ENCODE data around the gene ADCY5.

ADCY5 gene

DNA sequence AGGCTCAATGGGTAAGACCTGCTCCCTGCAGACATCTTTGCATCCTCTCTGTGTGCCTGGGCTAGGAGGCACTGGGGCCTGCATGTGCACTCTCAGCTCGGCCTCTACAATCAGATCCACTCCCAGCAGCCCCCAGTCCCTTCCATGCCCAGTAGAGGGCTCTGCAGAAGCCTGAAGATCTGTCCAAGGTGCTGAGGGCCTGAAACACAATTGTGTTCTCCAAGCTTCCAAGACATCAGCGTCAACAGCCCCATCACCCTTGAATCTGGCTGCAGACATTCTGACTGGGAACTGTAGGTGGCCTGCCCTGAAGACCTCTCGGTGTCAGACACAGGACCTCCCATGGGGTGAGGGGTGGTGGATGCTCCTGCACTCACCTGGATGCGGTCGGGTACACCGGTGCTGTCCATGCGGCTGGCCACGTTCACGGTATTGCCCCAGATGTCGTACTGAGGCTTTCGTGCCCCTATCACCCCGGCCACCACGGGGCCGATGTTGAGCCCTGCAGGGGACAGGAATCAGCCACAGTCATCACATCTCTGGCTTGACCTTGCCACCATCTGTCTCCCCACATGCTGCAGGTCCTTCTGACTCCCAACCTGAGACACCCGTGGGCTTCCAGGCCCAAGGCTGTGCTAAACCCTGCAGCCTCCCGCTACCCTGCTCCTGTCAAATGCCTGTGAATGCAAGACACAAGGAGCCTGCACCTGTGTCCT lies 162.4 kb downstream of the ADCY5 start:
- peak; percentile 29 for DNase-seq (ENCODE audit: low read depth)

DNA sequence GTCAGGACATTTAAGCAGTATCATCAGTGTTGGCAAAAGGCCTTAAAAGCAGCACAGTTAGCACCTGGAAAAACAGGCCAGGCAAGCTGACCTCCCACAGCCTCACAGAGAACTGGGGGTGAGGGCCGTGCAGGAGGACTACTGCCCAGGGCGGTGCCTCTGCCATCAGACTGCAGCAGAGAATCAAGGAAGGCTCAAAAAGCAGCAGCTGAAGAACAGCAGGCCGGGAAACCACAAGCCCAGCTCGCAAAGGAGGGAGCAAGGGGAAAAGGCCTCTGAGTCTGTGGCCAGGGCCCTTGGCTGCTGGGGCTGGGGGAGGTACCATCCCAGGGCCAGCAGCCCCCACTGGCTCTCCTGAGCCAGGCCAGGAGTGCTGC lies 163.0 kb downstream of the ADCY5 start:
- DNase-seq (ENCODE audit: low read depth), result no peak

DNA sequence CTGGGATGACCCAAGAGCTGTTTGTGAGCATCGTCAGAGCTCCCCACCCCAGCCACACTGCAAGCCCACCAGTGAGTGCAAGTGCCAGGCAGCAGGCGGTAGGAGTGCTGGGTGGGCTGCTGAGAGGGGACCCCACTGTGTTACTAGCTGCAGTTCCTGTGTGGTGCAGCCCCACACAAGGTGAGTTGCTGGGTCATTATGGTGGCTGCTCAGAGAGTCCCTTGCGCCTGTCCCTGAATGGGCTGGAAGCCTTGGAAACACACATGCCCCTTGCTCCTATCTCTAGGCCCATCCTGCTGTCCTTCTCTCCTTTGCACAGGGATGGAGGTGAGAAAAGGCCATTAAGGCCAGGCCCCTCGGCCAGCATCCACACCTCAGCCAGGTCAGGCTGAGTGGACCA lies 163.4 kb downstream of the ADCY5 start:
- DNase-seq (ENCODE audit: low read depth), result no peak

DNA sequence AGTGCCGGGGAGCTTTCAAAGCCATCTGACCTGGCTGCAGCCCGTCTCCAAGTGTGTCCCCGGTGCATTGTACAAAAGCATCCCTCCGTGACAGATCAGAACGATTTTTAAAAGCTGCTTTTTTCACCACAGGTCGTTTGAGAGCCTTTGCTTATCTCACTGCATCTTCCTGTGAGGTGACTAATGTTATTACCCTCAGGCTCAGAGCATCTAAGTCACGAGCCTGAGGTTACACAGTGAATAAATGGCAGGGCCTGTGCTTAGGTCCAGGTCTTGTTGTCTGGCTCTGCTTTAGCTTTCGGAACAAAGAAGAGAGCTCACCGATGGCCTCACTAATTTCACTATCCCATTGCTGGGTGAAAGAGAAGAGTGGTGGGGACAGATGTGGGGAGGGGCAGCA lies 163.8 kb downstream of the ADCY5 start:
- no peak for DNase-seq (ENCODE audit: low read depth)

DNA sequence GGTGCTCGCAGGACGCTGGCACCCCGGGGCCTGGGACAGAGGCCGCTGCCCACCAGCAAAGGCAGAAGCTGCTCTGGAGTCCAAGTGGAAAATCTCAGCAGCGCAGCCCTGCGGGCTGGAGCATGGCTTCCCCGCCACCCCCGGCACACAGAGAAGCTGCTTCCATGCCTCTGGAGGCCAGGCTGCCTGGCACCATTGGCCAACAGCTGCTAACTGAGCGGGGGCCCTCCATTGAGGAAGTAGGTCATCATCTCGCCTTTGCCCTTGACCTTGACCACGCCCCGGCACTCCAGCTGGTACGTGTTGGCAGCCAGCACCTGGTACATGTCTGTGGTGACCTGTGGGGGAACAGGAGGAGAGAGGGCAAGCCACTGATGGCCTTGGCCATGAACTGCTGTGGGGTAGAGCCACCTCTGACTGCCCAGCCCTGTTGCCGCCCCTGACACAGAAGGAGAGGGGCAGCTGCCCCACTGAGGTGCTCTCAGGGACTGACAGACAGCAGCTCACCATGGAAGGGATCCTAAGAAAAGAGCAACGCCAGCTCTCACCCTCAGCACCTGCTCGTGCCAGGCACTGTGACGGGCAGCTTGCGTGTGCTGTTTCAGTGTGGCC lies 164.4 kb downstream of the ADCY5 start:
- DNase-seq (ENCODE audit: low read depth), result no peak

DNA sequence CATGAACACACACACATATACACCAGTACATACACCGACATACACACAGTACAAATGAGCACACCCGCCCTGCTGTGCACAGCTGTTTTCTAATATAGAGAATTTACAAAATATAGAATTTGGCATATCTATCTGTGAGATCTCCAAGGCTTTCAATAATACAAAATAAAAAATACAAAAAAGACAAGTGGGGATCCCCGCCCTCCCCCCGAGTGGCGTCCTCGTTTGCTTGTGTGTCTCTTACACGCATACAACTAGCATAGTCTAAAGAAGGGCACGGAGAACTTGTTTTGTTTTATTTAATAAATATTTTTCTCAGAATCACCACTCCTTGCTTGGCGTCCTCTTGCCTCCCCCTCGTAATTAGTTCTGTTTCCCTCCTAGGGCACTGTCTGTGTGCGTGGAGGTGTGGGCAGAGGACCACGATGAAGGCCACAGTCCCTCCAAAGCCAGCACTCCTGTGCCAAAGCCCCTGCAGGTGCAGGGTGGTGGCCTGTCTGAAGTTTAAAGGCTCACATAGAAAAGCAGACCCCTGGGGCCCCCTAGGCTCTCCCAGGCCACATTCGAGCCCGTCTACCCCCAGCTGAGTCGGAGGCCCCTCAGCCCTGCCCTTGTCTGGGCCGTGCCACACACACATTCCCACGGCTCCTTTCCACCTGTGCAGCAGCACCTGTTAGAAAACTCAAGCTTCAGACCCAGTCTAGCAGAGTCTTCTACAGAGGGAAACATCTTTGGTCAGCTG lies 165.1 kb downstream of the ADCY5 start:
- DNase-seq (ENCODE audit: low read depth), result no peak

DNA sequence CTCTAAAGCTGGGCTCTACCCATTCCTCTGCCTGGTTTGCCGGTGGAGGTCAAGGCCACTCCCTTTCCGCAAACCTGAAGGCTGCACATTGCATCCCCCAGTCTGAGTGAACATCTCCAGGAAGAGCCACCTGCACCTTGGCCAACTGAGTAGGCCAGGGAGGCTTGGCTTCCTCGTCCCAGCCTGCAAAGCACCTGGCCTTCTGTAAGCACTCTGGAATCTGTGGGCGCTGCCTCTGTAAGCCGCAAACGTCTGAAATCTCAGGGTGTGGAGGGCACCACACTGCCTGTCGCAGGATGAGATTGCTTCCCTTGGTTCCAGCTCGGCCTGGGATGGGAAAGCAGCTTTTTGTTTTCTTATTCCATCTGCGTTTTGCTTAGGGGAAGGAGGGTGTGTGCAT lies 165.8 kb downstream of the ADCY5 start:
- DNase-seq (ENCODE audit: low read depth), result no peak

DNA sequence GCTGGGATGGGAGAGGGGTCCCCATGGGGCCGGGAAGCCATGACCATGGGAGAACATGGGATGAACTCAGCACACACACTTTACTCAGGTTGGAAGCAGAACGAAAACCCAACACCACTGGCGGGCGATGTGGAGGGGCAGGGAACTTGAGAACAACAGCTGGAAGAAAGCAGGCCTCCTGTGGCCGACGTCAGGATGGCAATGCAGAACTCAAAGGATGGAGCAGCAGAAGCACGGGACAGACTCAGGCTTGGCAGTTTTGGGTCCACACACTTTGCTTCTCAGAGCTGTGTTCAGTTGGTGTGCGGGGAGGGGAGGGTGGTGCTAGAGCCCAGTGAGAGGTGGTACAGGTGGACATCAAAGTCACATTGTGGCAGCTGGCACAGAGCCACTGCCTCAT lies 166.4 kb downstream of the ADCY5 start:
- no peak for DNase-seq (ENCODE audit: low read depth)

DNA sequence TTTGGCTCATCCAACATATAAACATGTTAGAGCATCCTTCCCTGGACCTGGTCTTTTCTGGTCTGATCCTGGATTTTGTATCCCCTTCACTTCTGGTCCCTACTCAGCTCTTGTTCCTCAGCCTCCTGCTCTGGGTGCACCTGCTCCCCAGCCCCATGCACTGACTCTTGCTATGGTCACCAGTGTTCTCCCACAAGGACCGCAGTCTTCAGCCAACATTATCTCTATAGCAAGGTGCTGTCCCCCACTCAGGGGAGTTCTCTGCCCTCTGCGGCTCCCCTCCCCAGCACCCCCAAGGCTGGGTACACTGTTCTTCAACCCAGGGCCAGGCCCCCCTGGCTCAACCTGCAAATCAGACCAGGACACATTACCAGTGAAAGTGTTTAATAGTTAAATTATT lies 167.0 kb downstream of the ADCY5 start:
- DNase-seq (ENCODE audit: low read depth), result no peak

DNA sequence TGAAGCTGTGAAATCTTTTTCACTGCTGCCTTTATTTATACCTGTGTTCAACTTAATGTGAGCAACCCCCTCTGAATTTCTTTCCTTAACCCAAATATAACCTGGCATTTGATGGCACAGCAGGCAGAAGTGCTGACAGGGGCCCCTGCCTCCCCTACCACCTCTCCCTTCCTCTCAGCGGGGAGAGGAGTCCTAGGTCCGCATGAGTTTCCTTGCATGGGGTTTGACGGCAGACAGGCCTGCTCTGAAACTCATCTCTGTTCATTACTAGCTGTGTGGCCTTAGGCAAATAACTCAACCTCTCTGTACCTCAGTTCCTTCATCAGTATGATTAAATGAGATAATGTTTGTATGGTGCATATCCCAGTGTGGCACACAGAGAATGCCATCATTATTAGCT lies 167.5 kb downstream of the ADCY5 start:
- DNase-seq (ENCODE audit: low read depth), result no peak

DNA sequence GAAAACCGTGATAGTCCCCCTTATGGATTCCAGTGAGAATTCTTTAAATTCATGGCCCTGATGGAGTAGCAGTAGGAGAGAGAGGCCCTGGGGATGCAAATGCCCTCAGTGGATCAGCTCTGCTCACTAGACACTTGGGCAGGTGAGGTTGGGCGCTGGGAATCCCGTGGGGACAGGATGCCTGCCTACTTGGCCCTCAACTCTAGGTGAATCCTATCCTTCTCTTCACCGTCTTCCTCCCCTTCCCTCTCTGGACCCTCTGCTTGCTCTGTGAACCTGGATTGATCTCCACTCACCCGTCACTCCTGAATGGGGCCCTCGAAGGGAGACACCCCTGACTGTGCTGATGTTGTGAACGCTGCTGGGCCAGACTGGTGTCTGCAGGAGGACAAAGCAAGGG lies 169.8 kb downstream of the ADCY5 start:
- DNase-seq (ENCODE audit: low read depth), result no peak

DNA sequence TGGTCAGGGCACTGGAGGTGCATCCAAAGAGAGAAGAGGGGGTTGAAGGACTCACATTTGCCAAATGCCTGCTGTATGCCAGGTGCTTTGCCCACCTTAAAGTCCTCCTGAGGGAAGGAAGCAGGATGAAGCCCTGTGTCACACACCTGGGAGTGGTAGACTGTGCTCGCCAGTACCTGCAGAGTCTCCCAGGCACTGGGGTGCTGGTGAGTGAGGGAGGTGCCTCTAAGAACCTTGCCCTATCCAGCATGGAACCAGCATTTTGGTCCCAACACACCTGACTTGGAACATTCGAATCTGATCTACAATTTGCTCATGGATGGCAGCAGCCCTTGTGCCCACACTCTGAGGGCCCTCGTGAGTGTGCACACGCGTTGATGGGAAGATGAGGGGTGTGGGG lies 170.4 kb downstream of the ADCY5 start:
- DNase-seq (ENCODE audit: low read depth), result no peak

DNA sequence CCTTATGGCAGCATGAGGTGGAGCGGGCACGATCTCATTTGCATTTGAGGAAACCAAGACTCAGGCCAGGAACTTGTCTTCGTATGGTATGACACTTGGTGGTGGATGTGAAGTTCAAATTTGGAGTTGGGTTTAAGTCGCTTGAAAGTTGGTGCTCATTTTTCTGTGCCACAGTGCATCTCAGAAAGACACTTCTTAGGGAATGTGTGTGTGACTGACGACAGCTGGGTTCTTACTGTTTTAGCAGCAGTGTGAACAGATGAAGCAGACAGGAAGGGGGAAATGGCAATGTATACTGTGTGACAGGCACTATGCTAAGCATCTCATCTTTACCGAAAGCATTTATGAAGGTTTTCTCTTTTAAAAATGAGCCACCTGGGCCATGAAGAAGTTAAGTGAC lies 171.8 kb downstream of the ADCY5 start:
- no peak for DNase-seq (ENCODE audit: low read depth)

DNA sequence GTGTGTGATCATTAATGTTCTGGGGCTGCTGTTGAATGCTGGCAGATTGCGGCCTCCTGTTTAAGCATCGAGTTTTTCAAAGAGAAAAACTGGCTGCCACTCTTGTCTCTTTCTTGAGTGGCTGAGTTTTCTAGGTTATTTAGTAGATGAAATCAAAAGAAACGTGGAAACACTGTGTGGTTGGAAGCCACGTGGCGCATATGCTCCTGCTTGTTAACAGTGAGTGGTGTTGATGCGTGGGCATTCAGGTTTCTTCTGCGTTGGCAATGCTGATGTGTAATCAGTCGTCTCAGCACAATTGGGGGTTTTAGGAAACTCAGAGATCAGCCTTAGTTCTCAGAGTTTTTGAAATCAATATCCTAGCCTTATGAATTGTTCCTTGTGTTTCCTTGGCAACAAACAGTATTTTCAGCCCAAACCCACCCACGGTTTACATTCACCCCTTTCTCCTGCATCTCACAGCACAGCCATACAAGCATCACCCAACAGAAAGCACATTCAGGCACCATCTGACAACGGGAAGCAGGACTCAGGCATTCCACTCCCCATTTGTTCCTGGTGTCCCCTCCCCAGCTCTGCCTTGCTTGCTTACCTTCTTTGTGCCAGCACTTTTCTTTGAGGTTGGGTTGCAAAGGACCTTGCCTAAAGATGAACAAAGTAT lies 172.4 kb downstream of the ADCY5 start:
- DNase-seq (ENCODE audit: low read depth), result no peak

DNA sequence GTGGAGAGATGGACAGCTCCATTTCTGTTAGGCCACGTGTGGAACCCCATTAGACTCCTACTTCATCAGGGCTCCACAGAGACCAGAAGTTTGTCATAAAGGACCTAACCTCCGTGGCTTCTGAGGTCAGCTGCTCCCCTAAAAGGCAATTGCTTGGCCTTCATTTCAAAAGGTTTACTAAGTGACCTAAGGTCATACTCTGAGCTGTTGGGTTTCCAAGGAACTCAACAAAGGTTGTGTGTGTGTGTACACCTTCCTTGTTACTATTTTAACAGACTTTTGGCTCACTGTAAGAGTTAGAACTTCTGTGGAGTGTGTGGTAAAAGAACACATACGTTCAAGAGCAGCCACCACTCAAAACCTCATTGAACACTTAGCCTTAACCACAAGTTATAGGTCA lies 173.2 kb downstream of the ADCY5 start:
- no peak for DNase-seq (ENCODE audit: low read depth)

DNA sequence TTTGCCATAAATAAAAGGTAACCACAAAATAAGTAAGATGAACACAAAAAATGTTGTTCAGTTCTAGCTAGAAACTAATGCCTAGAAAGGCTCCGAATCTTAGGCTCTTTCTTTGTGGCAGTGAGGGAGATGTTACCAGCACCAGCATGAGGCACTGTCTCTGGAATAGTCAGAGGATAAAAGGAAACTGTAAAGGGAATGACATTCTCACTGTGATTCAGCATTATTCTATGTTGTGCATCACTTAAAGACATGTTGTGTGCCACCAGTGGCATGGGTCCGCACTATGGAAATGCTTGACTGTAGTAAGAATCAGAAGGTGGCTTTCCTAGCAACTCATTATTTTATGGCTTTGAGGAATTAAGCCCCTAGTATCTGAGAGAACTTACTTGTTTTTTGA lies 176.3 kb downstream of the ADCY5 start:
- DNase-seq (ENCODE audit: low read depth), result no peak

DNA sequence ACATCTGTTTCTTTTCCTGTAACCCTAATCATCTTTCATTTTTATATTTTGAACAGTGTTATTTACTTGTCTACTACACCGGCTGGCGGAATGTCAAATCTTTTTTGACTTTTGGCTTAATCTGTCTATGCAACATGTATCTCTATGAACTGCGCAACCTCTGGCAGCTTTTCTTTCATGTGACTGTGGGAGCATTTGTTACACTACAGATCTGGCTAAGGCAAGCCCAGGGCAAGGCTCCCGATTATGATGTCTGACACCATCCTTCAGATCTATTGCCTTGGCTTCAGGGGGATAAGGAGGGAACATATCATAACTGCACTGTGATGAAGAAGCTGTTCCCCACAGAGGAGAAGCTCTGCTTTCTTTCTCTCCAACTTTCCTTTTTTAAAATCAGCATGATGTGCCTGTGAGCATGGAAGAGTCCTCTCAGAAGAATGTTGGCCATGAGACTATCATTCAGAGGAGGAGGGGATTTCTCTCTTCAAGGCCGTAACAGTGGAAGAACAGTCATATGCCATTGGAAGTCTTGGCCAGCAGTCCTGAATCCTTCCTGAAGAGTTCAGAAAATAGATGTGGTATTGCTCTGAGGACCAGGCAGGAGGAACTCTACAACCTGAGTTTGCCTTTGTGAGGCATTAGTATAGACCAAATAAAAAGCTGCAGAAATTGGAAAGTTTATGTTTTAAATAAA lies 177.3 kb downstream of the ADCY5 start:
- no peak for DNase-seq (ENCODE audit: low read depth)

DNA sequence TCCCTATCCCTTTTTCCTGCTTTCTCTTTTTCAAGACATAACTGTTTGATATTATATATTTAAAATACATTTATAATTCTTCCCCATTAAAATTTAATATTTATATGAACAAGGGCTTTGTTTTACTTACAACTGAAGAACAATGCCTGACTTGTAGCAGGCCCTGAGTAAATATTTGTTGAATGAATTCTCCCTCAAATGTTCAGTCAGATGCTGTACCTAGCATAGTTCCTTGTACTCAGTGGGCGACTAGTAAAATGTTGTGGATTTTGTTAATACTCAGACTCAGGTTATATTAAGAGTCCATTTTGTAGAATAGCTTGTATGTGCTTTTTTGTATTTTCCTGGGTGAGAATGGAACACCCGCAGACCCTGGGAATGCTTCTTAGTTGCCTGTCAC lies 178.1 kb downstream of the ADCY5 start:
- DNase-seq (ENCODE audit: low read depth), result no peak

DNA sequence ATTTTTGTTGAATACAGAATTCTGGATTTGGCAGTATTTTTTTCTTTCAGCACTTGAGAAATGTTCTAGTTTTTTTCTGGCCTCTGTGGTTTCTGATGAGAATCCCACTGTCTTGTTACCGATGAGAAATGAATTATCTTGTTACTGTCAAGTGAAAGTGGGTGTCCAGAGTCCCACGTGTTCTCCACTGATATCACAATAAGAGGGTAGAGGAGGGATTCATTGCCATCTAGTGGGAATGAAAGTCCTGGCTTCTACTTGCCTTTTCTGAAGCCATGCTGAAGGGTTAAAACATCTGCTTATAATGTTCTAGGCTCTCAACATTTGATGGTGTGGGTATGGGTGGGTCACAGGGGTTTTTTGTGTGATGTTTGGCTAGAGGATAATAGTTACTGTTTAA lies 181.1 kb downstream of the ADCY5 start:
- DNase-seq (ENCODE audit: low read depth), result no peak

DNA sequence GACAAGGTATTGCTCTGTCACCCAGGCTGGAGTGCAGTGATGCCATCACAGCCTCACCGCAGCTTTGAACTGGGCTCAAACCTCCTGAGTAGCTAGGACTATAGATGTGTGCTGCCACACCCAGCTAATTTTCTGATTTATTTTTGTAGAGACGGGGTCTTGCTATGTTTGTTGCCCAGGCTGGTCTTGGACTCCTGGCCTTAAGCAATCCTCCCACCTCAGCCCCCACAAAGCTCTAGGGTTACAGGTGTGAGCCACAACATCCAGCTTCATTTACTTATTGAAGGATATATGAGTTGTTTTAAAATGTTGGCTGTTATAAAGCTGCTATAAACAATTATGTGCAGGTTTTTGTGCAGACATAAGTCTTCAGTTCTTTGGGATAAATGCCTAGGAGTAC lies 184.9 kb downstream of the ADCY5 start:
- DNase-seq (ENCODE audit: low read depth), result no peak

DNA sequence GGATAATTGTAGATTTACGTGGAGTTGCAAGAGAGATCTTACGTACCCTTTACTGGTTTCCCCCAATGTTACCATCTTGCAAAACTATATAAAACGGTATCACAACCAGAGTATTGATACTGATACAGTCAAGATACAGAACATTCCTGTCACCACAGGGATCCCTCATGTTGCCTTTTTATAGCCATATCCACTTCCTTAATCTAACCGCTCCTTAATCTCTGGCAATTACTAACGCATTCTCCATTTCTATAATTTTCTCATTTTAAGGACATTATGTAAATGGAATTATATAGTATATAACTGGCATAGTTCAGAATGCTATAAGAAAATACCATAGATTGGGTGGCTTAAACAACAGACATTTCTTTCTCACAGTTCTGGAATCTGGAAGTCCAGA lies 186.0 kb downstream of the ADCY5 start:
- DNase-seq (ENCODE audit: low read depth), result no peak

DNA sequence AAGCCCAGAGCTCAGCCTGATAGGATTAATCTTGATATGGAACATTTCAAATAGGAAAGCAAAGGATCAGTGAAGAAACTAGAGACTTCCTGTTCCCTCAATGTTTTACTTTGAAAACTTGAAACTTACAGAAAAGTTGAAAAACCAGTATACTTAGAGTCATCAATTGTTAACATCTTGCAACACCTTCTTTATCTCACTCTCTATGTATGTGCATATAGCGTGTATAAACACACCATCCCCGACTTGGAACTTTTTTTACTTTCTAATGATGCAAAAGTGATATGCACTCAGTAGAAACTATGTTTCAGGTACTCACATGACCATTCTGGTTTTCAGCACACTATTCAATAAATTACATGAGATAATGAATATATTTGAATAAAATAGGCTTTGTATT lies 186.7 kb downstream of the ADCY5 start:
- DNase-seq (ENCODE audit: low read depth), result no peak

Data from activated T-cell treated with anti-CD3 and anti-CD28 coated beads for 48 hours (primary cell).